Lower leg skin (tissue), 3 donors: ENCODE results near the gene PODXL2.

ENCODE experiments used
- POLR2A ChIP-seq, 2 donors: fragments of 450-650 bp; IDR thresholded peaks; one replicate each; pipeline ENCODE4 v1.6.1; 2016 to 2017; ENCODE audit warnings: antibody characterized with exemption in 2 of 2, mild to moderate bottlenecking in 1 of 2, moderate library complexity in 1 of 2
- TF ChIP-seq, protein P1 (sequence below), 3 donors: fragments of 450-650 bp; IDR thresholded peaks; one replicate each; pipeline ENCODE4 v1.5.1; 2016; ENCODE audit warnings: antibody characterized with exemption in 3 of 3, mild to moderate bottlenecking in 3 of 3, moderate library complexity in 2 of 3

DNA sequence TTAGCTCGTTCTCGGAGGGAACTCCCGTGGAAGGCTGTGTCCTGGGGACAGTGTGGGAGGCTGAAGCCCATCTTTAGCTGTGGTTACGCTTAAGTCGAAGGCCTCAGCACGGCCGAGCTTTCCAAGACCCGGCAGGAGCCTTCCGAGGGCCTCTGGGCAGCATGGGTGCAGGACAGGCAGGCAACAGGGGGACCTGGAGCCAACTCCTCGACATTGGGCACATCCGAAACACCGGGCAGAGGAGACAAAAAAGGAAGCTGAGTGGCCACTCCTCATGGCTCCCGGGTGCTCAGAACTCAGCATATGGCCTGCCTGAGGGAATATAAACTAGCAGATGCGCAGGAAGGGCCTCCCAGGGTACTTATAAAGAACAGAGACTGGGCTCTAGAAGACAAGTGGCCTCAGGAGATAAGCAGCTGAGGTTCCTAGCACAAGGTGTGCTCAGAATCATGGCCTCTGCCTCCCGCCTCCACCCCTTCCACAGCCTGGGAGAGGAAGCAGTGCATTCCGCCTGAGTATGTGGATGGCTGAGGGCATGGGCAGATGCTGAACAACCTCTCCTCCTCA lies 77.9 kb downstream of the PODXL2 start:
- TF ChIP-seq, protein P1, sequence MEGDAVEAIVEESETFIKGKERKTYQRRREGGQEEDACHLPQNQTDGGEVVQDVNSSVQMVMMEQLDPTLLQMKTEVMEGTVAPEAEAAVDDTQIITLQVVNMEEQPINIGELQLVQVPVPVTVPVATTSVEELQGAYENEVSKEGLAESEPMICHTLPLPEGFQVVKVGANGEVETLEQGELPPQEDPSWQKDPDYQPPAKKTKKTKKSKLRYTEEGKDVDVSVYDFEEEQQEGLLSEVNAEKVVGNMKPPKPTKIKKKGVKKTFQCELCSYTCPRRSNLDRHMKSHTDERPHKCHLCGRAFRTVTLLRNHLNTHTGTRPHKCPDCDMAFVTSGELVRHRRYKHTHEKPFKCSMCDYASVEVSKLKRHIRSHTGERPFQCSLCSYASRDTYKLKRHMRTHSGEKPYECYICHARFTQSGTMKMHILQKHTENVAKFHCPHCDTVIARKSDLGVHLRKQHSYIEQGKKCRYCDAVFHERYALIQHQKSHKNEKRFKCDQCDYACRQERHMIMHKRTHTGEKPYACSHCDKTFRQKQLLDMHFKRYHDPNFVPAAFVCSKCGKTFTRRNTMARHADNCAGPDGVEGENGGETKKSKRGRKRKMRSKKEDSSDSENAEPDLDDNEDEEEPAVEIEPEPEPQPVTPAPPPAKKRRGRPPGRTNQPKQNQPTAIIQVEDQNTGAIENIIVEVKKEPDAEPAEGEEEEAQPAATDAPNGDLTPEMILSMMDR (IDR thresholded peaks at IDR 0.05), result no peak
- no peak for TF ChIP-seq POLR2A (IDR thresholded peaks at IDR 0.05)
